Neuronal stem cell (in vitro differentiated cells): ENCODE measurements around the gene DCLK1.

ENCODE experiments used
- DNase-seq: peaks from one replicate; pipeline ENCODE4 v3.0.0-alpha.2; 2013; ENCODE audit warnings: low spot score
- H2AFZ ChIP-seq: one replicate; pipeline ENCODE4 v1.6.1; 2013; ENCODE audit warnings: mild to moderate bottlenecking, low read length, inconsistent platforms
- H2AK5ac ChIP-seq: 2 replicates; pipeline ENCODE4 v1.6.1; 2013; ENCODE audit warnings: low read depth, mild to moderate bottlenecking, inconsistent platforms, low read length, moderate library complexity, mixed read lengths
- H2BK120ac ChIP-seq: 2 replicates; pipeline ENCODE4 v1.6.1; 2013; ENCODE audit warnings: low read depth, mild to moderate bottlenecking, inconsistent platforms, low read length, moderate library complexity, mixed read lengths
- H2BK12ac ChIP-seq: one replicate; pipeline ENCODE4 v1.6.1; 2013; ENCODE audit warnings: low read length, inconsistent platforms
- H2BK15ac ChIP-seq: 2 replicates; pipeline ENCODE4 v1.6.1; 2013; ENCODE audit warnings: mild to moderate bottlenecking, low read length, inconsistent platforms, mixed read lengths
- H2BK5ac ChIP-seq: one replicate; pipeline ENCODE4 v1.6.1; 2013; ENCODE audit warnings: inconsistent platforms, mild to moderate bottlenecking, low read length, moderate library complexity
- H3K14ac ChIP-seq: one replicate; pipeline ENCODE4 v1.6.1; 2013; ENCODE audit warnings: low read length, inconsistent platforms
- H3K18ac ChIP-seq: 2 replicates; pipeline ENCODE4 v1.6.1; 2013; ENCODE audit warnings: low read length, inconsistent platforms
- H3K23ac ChIP-seq: 2 replicates; pipeline ENCODE4 v1.6.1; 2013; ENCODE audit warnings: low read depth, mild to moderate bottlenecking, mixed read lengths, low read length, inconsistent platforms; ENCODE audit not compliant: poor library complexity
- H3K27ac ChIP-seq: replicated peaks from 3 replicates; pipeline ENCODE4 v1.5.1; 2013; ENCODE audit warnings: low read length, inconsistent platforms
- H3K27me3 ChIP-seq, 3 experiments: 2 replicates each; pipeline ENCODE4 v1.6.1; 2013; ENCODE audit warnings: low read length in 3 of 3, mild to moderate bottlenecking in 2 of 3, inconsistent platforms in 1 of 3, low read depth in 1 of 3, mixed read lengths in 1 of 3, moderate library complexity in 1 of 3; ENCODE audit not compliant: control insufficient read depth in 3 of 3, insufficient read depth in 3 of 3
- H3K36me3 ChIP-seq, 2 donors: replicated peaks in 1 of 2; 2 replicates each; pipeline ENCODE4 v1.6.1; 2013; ENCODE audit warnings: low read length in 2 of 2; ENCODE audit not compliant: control insufficient read depth in 2 of 2, insufficient read depth in 2 of 2
- H3K4ac ChIP-seq: 2 replicates; pipeline ENCODE4 v1.6.1; 2013; ENCODE audit warnings: inconsistent platforms, mild to moderate bottlenecking, low read length, moderate library complexity
- H3K4me1 ChIP-seq, 2 donors: 1 replicate in 1 of 2; 2 replicates in 1 of 2; pipeline ENCODE4 v1.6.1; 2013; ENCODE audit warnings: low read length in 2 of 2, low read depth in 1 of 2; ENCODE audit not compliant: control insufficient read depth in 2 of 2, insufficient read depth in 1 of 2
- H3K4me2 ChIP-seq: one replicate; pipeline ENCODE4 v1.6.1; 2013; ENCODE audit warnings: mild to moderate bottlenecking, low read length, inconsistent platforms; ENCODE audit not compliant: insufficient read depth, poor library complexity, severe bottlenecking
- H3K4me3 ChIP-seq, 2 donors: 2 replicates each; pipeline ENCODE4 v1.5.1; 2013; ENCODE audit warnings: low read length in 2 of 2, mild to moderate bottlenecking in 2 of 2, inconsistent platforms in 1 of 2, moderate library complexity in 1 of 2
- H3K79me1 ChIP-seq: one replicate; pipeline ENCODE4 v1.6.1; 2013; ENCODE audit warnings: low read depth, mild to moderate bottlenecking, inconsistent platforms, low read length, moderate library complexity
- H3K9ac ChIP-seq: one replicate; pipeline ENCODE4 v1.6.1; 2013; ENCODE audit warnings: mild to moderate bottlenecking, low read depth, low read length, inconsistent platforms; ENCODE audit not compliant: poor library complexity
- H3K9me3 ChIP-seq, 2 donors: replicated peaks in 1 of 2; 2 replicates each; pipeline versions ENCODE3 to v1.6.1; 2013; ENCODE audit warnings: low read length in 2 of 2, mild to moderate bottlenecking in 2 of 2, inconsistent platforms in 1 of 2, low read depth in 1 of 2, mixed read lengths in 1 of 2, moderate library complexity in 1 of 2; ENCODE audit not compliant: control insufficient read depth in 2 of 2, insufficient read depth in 1 of 2
- H4K8ac ChIP-seq: one replicate; pipeline ENCODE4 v1.6.1; 2013; ENCODE audit warnings: low read depth, mild to moderate bottlenecking, inconsistent platforms, low read length, moderate library complexity
- H4K91ac ChIP-seq: one replicate; pipeline ENCODE4 v1.6.1; 2013; ENCODE audit warnings: low read length, low read depth, mild to moderate bottlenecking, inconsistent platforms; ENCODE audit not compliant: poor library complexity
- WGBS, 2 donors: extraction: QIAGEN DNeasy Blood & Tissue Kit; methylation state at CpG; one replicate each; pipeline ENCODE4 v1.1.7; 2013; ENCODE audit warnings: missing lambda C conversion rate in 2 of 2, mixed read lengths in 1 of 2; ENCODE audit not compliant: insufficient read length in 2 of 2, insufficient replicate concordance in 1 of 2; ENCODE audit errors: extremely low coverage in 2 of 2; 5-methylcytosine and 5-hydroxymethylcytosine counted together

DCLK1 gene

GRCh38 chr13:36129539-36129938 lies 1.6 kb downstream of the DCLK1 start:
- no peak for DNase-seq
- peaks cover 1 to 13% of the 10 kb centered on the region in 2 donors for H3K36me3 ChIP-seq
- peak overlapping the region; percentile 3 for H2BK12ac ChIP-seq
- H2AK5ac ChIP-seq, result no peak overlapping the region
- H3K4me1 ChIP-seq, result peaks cover 4 to 5% of the 10 kb centered on the region in 2 donors
- no peak overlapping the region for H4K91ac ChIP-seq
- no peak overlapping the region for H3K4ac ChIP-seq
- WGBS, 2 donors, result no CpG with 5 or more reads among the region's 4 CpGs
- no peak overlapping the region for H3K14ac ChIP-seq
- H2BK120ac ChIP-seq, result no peak overlapping the region
- H3K9me3 ChIP-seq, result no peaks in the 10 kb centered on the region
- H3K4me3 ChIP-seq, result peak overlapping the region in 1 of 2 donors; percentile 63
- no peak overlapping the region for H2AFZ ChIP-seq
- peaks cover 0 to 29% (median 16%) of the 10 kb centered on the region in 3 experiments for H3K27me3 ChIP-seq
- no peaks in the 10 kb centered on the region for H3K79me1 ChIP-seq
- H2BK5ac ChIP-seq, result no peak overlapping the region
- H4K8ac ChIP-seq, result no peak overlapping the region
- H2BK15ac ChIP-seq, result no peak overlapping the region
- H3K4me2 ChIP-seq, result no peak overlapping the region
- H3K23ac ChIP-seq, result no peak overlapping the region
- no peak overlapping the region for H3K27ac ChIP-seq
- H3K9ac ChIP-seq, result no peak overlapping the region
- H3K18ac ChIP-seq, result no peak overlapping the region

DNA sequence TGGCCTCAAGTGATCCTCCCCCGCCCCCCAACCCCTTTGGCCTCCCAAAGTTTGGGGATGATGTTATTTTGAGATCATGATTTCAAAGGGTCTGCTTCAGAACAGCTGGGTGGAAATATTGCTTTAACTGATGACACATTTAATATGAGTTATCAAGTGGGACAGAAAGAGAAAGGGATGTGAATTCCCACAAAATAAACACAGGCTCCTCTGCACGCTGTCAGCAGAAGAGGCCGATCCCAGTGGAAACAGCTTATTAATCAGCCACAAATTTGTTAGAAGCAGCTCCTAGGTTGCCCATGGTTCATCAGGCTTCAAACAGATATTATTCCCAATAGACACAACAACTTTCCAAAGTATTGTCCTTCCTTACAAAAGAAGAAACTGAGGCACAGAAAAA lies 4.7 kb downstream of the DCLK1 start:
- peaks cover 0 to 12% (median 9%) of the 10 kb centered on the region in 3 experiments for H3K27me3 ChIP-seq
- no peak for DNase-seq
- no peak overlapping the region for H3K4ac ChIP-seq

DNA sequence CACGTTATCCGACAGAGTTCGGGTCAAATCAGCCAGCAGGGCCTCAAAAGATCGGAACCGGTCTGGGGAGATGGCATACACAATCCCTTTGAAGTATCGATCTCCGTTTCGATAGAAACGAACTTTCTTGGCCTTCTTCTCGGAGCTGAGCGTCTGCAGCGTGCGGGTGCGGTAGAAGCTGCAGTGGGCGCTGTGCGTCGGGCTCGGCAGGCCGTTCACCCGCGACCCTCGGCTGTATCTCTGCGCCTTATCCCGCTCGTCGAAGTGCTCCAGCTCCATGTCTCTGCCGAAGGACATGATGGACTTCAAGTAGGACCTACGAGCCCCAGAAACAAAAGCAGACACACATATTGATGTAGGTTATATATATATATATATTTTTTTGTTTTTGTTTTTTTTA lies 5.3 kb downstream of the DCLK1 start:
- H4K91ac ChIP-seq, result no peak overlapping the region
- H4K8ac ChIP-seq, result no peak overlapping the region
- H3K4me2 ChIP-seq, result no peak overlapping the region
- H3K27ac ChIP-seq, result no peak overlapping the region
- no peak overlapping the region for H3K4ac ChIP-seq
- H2BK120ac ChIP-seq, result no peak overlapping the region
- peaks cover 2 to 3% of the 10 kb centered on the region in 2 donors for H3K4me1 ChIP-seq
- no peaks in the 10 kb centered on the region for H3K9me3 ChIP-seq
- H2BK5ac ChIP-seq, result no peak overlapping the region
- H2AFZ ChIP-seq, result no peak overlapping the region
- H2AK5ac ChIP-seq, result no peak overlapping the region
- H3K23ac ChIP-seq, result no peak overlapping the region
- H3K14ac ChIP-seq, result no peak overlapping the region
- no peak for DNase-seq
- H3K27me3 ChIP-seq, result peaks cover 0 to 11% (median 6%) of the 10 kb centered on the region in 3 experiments
- H3K36me3 ChIP-seq, result peaks cover 1 to 22% of the 10 kb centered on the region in 2 donors
- no peaks in the 10 kb centered on the region for H3K79me1 ChIP-seq
- H3K9ac ChIP-seq, result no peak overlapping the region
- no peak overlapping the region for H2BK15ac ChIP-seq
- no peak overlapping the region for H3K4me3 ChIP-seq
- H2BK12ac ChIP-seq, result no peak overlapping the region
- no CpG with 5 or more reads among the region's 28 CpGs for WGBS, 2 donors
- H3K18ac ChIP-seq, result no peak overlapping the region

More for the DNA sequence above, 4.7 kb downstream of the DCLK1 start:
- no peak overlapping the region for H3K9ac ChIP-seq
- no peak overlapping the region for H4K91ac ChIP-seq
- no peak overlapping the region for H2BK12ac ChIP-seq
- no peak overlapping the region for H3K4me2 ChIP-seq
- H3K18ac ChIP-seq, result no peak overlapping the region
- no peak overlapping the region for H3K23ac ChIP-seq
- H2BK120ac ChIP-seq, result no peak overlapping the region
- H2BK15ac ChIP-seq, result no peak overlapping the region
- H3K14ac ChIP-seq, result no peak overlapping the region
- peaks cover 2 to 5% of the 10 kb centered on the region in 2 donors for H3K4me1 ChIP-seq
- H2AK5ac ChIP-seq, result no peak overlapping the region
- WGBS, 2 donors, result no CpG with 5 or more reads among the region's 3 CpGs
- no peak overlapping the region for H3K27ac ChIP-seq
- H3K9me3 ChIP-seq, result no peaks in the 10 kb centered on the region
- no peaks in the 10 kb centered on the region for H3K79me1 ChIP-seq
- no peak overlapping the region for H2AFZ ChIP-seq
- peaks cover 1 to 18% of the 10 kb centered on the region in 2 donors for H3K36me3 ChIP-seq
- H2BK5ac ChIP-seq, result no peak overlapping the region
- no peak overlapping the region for H4K8ac ChIP-seq
- H3K4me3 ChIP-seq, result no peak overlapping the region

- Histone ChIP-seq H3K4me3 (no peak overlapping the region), H2AFZ (no peak overlapping the region), H3K9ac (no peak overlapping the region), H2AK5ac (no peak overlapping the region), H3K27me3 (peaks cover 0 to under 1% (median 0%) of the 10 kb centered on the region in 3 experiments), H2BK120ac (no peak overlapping the region), H3K23ac (no peak overlapping the region), H3K18ac (no peak overlapping the region), H3K4ac (no peak overlapping the region), H2BK12ac (no peak overlapping the region), H3K79me1 (no peaks in the 10 kb centered on the region), H3K9me3 (no peaks in the 10 kb centered on the region), H3K27ac (no peak overlapping the region), H4K8ac (no peak overlapping the region), H3K4me2 (no peak overlapping the region), H4K91ac (no peak overlapping the region), H2BK5ac (no peak overlapping the region), H2BK15ac (no peak overlapping the region), H3K14ac (no peak overlapping the region), H3K36me3 (peaks cover 1 to 24% of the 10 kb centered on the region in 2 donors), H3K4me1 (no peaks in the 10 kb centered on the region)
- DNase-seq, result no peak
- WGBS, 2 donors, result no CpG with 5 or more reads among the region's 6 CpGs
Measured at GRCh38 chr13:36124236-36124822, 6.9 kb downstream of the DCLK1 start.
